Thyroid gland (tissue), 4 donors: Measurements from ENCODE around the gene DNAJB1. TPM values are rescaled to one million over a fixed set of nuclear protein-coding genes. Genes with fewer than 3 reads are reported as not detected.
A peak's percentile ranks its signal among the peaks of the same experiment; 100 is the strongest.

ENCODE experiments used
- DNase-seq, 2 donors: peaks; one replicate each; pipeline ENCODE4 v3.0.0-alpha.2; 2019
- H3K27ac ChIP-seq, 3 donors: fragments of 200-600 bp; sonication (generic); 1 replicate in 2 of 3; 2 replicates in 1 of 3; pipeline ENCODE4 v1.5.1; 2016 to 2019; ENCODE audit warnings: mild to moderate bottlenecking in 1 of 3, moderate library complexity in 1 of 3
- H3K27me3 ChIP-seq: fragments of 200-600 bp; sonication (generic); one replicate; pipeline ENCODE4 v1.5.1; 2019
- H3K36me3 ChIP-seq, 2 donors: fragments of 200-600 bp; sonication (generic); one replicate each; pipeline ENCODE4 v1.5.1; 2016 to 2019
- H3K4me1 ChIP-seq, 2 donors: fragments of 200-600 bp; sonication (generic); one replicate each; pipeline ENCODE4 v1.5.1; 2017 to 2019
- H3K4me3 ChIP-seq, 3 donors: fragments of 200-600 bp; sonication (generic); replicated peaks in 1 of 3; 1 replicate in 2 of 3; 2 replicates in 1 of 3; pipeline ENCODE4 v1.5.1; 2016; ENCODE audit warnings: mild to moderate bottlenecking in 1 of 3
- H3K9me3 ChIP-seq: fragments of 200-600 bp; sonication (generic); one replicate; pipeline ENCODE4 v1.5.1; 2017
- POLR2A ChIP-seq, 2 donors: fragments of 450-650 bp; IDR thresholded peaks; one replicate each; pipeline ENCODE4 v1.6.1; 2017; ENCODE audit warnings: antibody characterized with exemption in 2 of 2, mild to moderate bottlenecking in 2 of 2, moderate library complexity in 1 of 2
- WGBS, 2 donors: methylation state at CpG; one replicate each; pipeline ENCODE4 v1.1.5; 2017; 5-methylcytosine and 5-hydroxymethylcytosine counted together
- intact Hi-C: fragments of 100-400 bp; cut with DNase I; formaldehyde crosslinking; loops from one replicate; pipeline ENCODE4 v1.15.1; 2023
- total RNA-seq, 4 donors: library from RNA; depleted of rRNA; stranded (reverse); fragments of >200 nt; gene quantifications; one replicate each; pipeline ENCODE4 v1.2.3, GENCODE V29; 2016
- TF ChIP-seq, protein P1 (sequence below), 6 experiments: fragments of 200-600 bp in 3 of 6; fragments of 450-650 bp in 3 of 6; sonication (generic) in 3 of 6; IDR thresholded peaks; one replicate each; pipeline ENCODE4 v1.5.1; 2016 to 2019; ENCODE audit warnings: antibody characterized with exemption in 6 of 6, mild to moderate bottlenecking in 2 of 6, inconsistent platforms in 1 of 6, moderate library complexity in 1 of 6

The DNAJB1 gene
- total RNA-seq, 4 donors from 2014 or later: 49.1 to 61.1 (median 55.3) TPM

DNA sequence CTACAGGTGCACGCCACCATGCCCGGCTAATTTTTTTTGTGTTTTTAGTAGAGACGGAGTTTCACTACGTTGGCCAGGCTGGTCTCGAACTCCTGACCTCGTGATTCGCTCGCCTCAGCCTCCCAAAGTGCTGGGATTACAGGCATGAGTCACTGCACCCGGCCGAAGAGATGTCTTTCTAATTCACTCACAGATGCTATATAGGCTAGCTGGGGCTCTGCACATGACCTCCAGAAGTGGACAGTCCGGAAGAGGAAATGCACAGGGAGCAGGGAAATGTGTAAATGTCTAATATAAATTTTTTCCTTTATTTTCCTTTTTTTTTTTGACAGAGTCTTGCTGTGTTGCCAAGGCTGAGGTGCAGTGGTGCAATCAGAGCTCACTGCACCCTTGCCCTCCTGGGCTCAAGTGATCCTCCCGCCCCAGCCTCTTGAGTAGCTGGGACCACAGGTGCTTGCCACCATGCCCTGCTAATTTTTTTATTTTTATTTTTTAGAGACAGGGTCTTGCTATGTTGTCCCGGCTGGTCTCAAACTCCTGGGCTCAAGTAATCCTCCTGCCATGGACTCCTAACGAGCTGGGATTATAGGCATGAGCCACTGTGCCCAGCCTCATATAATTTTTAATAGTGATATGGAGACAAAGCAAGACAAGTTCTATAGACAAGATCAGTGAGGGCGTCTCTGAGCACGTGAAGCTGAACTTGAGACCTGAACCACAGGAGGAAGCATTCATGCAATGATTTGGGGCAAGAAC lies 30.6 kb downstream of the DNAJB1 start:
- H3K4me1 ChIP-seq: no peaks in the 10 kb centered on the region
- no peak for DNase-seq
- intact Hi-C loops: no loop called here
- H3K4me3 ChIP-seq: no peak overlapping the region
- H3K36me3 ChIP-seq: peaks cover 4 to 12% of the 10 kb centered on the region in 2 donors
- WGBS, 2 donors: 95 to 96% methylated on average over 16 of the region's 16 CpGs
- H3K9me3 ChIP-seq: no peaks in the 10 kb centered on the region
- H3K27ac ChIP-seq: no peak overlapping the region
- H3K27me3 ChIP-seq: no peaks in the 10 kb centered on the region
- TF ChIP-seq, protein P1, sequence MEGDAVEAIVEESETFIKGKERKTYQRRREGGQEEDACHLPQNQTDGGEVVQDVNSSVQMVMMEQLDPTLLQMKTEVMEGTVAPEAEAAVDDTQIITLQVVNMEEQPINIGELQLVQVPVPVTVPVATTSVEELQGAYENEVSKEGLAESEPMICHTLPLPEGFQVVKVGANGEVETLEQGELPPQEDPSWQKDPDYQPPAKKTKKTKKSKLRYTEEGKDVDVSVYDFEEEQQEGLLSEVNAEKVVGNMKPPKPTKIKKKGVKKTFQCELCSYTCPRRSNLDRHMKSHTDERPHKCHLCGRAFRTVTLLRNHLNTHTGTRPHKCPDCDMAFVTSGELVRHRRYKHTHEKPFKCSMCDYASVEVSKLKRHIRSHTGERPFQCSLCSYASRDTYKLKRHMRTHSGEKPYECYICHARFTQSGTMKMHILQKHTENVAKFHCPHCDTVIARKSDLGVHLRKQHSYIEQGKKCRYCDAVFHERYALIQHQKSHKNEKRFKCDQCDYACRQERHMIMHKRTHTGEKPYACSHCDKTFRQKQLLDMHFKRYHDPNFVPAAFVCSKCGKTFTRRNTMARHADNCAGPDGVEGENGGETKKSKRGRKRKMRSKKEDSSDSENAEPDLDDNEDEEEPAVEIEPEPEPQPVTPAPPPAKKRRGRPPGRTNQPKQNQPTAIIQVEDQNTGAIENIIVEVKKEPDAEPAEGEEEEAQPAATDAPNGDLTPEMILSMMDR (IDR thresholded peaks at IDR 0.05): no peak
- TF ChIP-seq POLR2A (IDR thresholded peaks at IDR 0.05): no peak

DNA sequence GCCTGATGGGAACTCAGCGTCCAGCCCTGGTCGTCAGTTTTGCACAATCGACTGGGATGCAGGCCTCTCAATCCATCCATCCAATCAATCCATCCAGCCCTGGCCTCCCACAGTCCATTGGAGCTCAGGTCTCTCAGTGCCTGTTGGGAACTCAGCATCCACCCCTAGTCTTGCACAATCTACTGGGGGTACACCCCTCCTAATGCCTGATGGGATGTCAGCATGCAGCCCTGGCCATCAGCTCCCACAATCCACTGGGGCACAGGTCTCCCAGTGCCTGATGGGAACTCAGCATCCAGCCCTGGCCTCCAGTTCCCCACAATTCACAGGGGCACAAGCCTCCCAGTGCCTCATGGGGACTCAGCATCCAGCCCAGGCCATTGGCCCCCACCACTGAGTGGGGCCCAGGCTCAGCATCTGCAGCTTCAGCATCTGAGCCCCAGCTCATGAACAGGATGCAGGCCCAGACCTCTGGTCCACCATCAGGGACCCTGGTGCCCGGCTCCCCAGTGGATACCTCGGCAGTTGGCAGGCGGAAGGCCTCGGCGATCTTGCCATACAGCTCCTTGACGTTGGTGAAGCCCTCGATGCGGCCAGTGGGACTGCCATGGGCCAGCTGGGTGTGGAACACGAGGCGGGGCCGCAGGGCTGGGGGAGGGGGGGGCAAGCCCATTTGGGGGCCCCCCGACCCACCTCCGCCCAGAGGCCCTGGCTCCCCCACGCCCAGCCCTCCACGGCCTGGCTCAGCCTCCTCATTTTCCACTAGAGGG lies 35.8 kb downstream of the DNAJB1 start:
- Histone ChIP-seq H3K27ac (no peak overlapping the region), H3K4me1 (no peaks in the 10 kb centered on the region), H3K4me3 (no peak overlapping the region), H3K9me3 (no peaks in the 10 kb centered on the region), H3K27me3 (no peaks in the 10 kb centered on the region), H3K36me3 (peaks cover 31 to 34% of the 10 kb centered on the region in 2 donors)
- TF ChIP-seq, protein P1 (IDR thresholded peaks at IDR 0.05): no peak
- no peak for TF ChIP-seq POLR2A (IDR thresholded peaks at IDR 0.05)
- DNase-seq: no peak
- 90% methylated on average over 13 to 15 of the region's 18 CpGs for WGBS, 2 donors
- intact Hi-C loops: no loop called here

DNA sequence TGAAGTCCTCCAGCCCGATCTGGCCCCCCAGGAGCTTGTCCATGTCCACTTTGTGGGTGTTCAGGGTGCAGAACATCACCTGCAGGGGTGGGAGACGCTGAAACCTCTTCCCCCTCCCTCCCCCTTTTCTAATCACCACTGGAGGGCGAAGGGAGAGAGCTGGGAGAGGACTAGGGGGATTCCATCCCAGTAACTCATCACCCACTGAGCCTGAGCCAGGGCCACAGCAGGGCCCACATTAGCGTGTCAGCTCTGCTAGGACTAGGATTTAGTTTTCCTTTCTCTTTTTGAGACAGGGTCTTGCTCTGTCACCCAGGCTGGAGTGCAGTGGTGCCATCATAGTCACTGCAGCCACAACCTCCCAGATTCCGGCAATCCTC lies 37.5 kb downstream of the DNAJB1 start:
- DNase-seq: no peak
- Histone ChIP-seq H3K36me3 (peaks cover 31 to 34% of the 10 kb centered on the region in 2 donors), H3K4me3 (no peak overlapping the region), H3K27me3 (no peaks in the 10 kb centered on the region), H3K9me3 (no peaks in the 10 kb centered on the region), H3K4me1 (peaks cover 0 to 3% of the 10 kb centered on the region in 2 donors), H3K27ac (no peak overlapping the region)
- intact Hi-C loops: no loop called here
- TF ChIP-seq POLR2A (IDR thresholded peaks at IDR 0.05): no peak
- TF ChIP-seq, protein P1 (IDR thresholded peaks at IDR 0.05): no peak
- WGBS, 2 donors: 92 to 97% methylated on average over 3 to 5 of the region's 5 CpGs

DNA sequence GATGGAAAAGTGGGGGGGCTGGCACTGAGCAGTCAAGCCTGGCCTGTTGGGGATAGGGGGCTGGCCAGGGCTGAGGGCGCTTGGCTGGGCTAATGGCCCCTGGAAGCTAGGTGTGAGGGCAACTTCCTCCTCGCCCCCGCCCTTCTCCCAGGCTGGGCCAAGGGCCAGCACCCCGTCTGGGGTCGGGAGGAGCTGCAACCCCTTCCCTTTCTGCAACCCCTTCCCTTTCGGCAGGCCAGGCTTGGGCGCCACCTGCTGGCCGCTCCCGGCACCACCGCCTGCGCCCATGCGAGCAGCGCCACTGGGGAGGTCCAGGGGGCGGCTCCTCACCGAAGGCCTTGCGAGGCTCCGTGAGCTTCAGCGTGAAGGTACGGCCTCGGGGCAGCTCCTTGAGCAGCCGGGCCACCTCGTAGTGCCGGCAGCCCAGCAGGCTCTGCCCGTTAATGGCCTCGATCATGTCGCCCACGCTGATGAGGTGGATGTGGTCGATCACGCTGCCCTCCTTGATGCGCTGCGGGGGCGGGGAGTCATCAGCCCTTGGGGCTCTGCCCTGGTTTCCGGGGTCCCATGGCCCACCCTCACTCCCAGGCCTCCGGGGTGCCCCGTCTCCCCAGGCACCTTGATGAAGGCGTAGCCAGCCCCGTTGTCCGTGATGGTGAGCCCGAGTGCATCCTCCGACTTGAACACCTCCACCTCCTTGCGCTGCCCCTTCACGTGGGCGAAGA lies 38.1 kb downstream of the DNAJB1 start:
- Histone ChIP-seq H3K27me3 (no peaks in the 10 kb centered on the region), H3K27ac (no peak overlapping the region), H3K4me1 (peaks cover 0 to 8% of the 10 kb centered on the region in 2 donors), H3K9me3 (no peaks in the 10 kb centered on the region), H3K4me3 (no peak overlapping the region), H3K36me3 (peaks cover 31 to 34% of the 10 kb centered on the region in 2 donors)
- no peak for TF ChIP-seq POLR2A (IDR thresholded peaks at IDR 0.05)
- TF ChIP-seq, protein P1 (IDR thresholded peaks at IDR 0.05): peak in 5 of 6 experiments; percentile 22 to 64 (median 43)
- 66 to 86% methylated on average over 14 to 18 of the region's 43 CpGs for WGBS, 2 donors
- intact Hi-C loops: no loop called here
- DNase-seq: no peak
